Body of pancreas (tissue), 4 donors: ENCODE results near the gene BMP7. TPM values are rescaled to one million over a fixed set of nuclear protein-coding genes. Genes with fewer than 3 reads are reported as not detected.

Experiments
- ATAC-seq: fragments of 150-250 bp; one replicate; pipeline ENCODE4 v1.9.1; 2016
- DNase-seq, 4 donors: peaks; one replicate each; pipeline ENCODE4 v3.0.0-alpha.2; 2019
- H3K27ac ChIP-seq, 4 donors: fragments of 200-600 bp; sonication (generic); 1 replicate in 3 of 4; 2 replicates in 1 of 4; pipeline versions ENCODE4 v1.5.1 to v1.6.1; 2016 to 2019; ENCODE audit warnings: mild to moderate bottlenecking in 1 of 4, mixed read lengths in 1 of 4, moderate library complexity in 1 of 4
- H3K27me3 ChIP-seq, 2 donors: fragments of 200-600 bp; sonication (generic); one replicate each; pipeline ENCODE4 v1.6.0; 2016; ENCODE audit warnings: mild to moderate bottlenecking in 1 of 2
- H3K36me3 ChIP-seq, 2 donors: fragments of 200-600 bp; sonication (generic); replicated peaks in 1 of 2; 2 replicates each; pipeline ENCODE4 v1.5.1; 2016; ENCODE audit warnings: low read depth in 2 of 2; ENCODE audit not compliant: insufficient read depth in 1 of 2
- H3K4me1 ChIP-seq: fragments of 200-600 bp; sonication (generic); one replicate; pipeline ENCODE4 v1.6.0; 2016
- H3K4me3 ChIP-seq, 2 donors: fragments of 200-600 bp; sonication (generic); 1 replicate in 1 of 2; 2 replicates in 1 of 2; pipeline ENCODE4 v1.5.1; 2016 to 2019
- H3K9me3 ChIP-seq, 3 donors: fragments of 200-600 bp; sonication (generic); 1 replicate in 2 of 3; 2 replicates in 1 of 3; pipeline ENCODE4 v1.5.1; 2016
- POLR2A ChIP-seq, 3 donors: fragments of 450-650 bp; IDR thresholded peaks; one replicate each; pipeline ENCODE4 v1.6.1; 2016; ENCODE audit warnings: antibody characterized with exemption in 3 of 3, mild to moderate bottlenecking in 2 of 3
- WGBS, 2 donors: methylation state at CpG; one replicate each; pipeline ENCODE4 v1.1.5; 2017; 5-methylcytosine and 5-hydroxymethylcytosine counted together
- intact Hi-C: fragments of 100-400 bp; cut with DNase I; formaldehyde crosslinking; loops from one replicate; pipeline ENCODE4 v1.15.1; 2023
- total RNA-seq, 2 donors: library from RNA; depleted of rRNA; stranded (reverse); fragments of >200 nt; gene quantifications; one replicate each; pipeline ENCODE4 v1.1.0, GENCODE V29; 2016
- TF ChIP-seq, protein P1 (sequence below), 7 experiments: fragments of 450-650 bp in 4 of 7; fragments of 200-600 bp in 3 of 7; sonication (generic) in 3 of 7; IDR thresholded peaks; one replicate each; pipeline ENCODE4 v1.5.1; 2016 to 2019; ENCODE audit warnings: antibody characterized with exemption in 7 of 7

BMP7 gene
- total RNA-seq, 2 donors from 2014 or later: 4.2 TPM; not detected in 1

DNA sequence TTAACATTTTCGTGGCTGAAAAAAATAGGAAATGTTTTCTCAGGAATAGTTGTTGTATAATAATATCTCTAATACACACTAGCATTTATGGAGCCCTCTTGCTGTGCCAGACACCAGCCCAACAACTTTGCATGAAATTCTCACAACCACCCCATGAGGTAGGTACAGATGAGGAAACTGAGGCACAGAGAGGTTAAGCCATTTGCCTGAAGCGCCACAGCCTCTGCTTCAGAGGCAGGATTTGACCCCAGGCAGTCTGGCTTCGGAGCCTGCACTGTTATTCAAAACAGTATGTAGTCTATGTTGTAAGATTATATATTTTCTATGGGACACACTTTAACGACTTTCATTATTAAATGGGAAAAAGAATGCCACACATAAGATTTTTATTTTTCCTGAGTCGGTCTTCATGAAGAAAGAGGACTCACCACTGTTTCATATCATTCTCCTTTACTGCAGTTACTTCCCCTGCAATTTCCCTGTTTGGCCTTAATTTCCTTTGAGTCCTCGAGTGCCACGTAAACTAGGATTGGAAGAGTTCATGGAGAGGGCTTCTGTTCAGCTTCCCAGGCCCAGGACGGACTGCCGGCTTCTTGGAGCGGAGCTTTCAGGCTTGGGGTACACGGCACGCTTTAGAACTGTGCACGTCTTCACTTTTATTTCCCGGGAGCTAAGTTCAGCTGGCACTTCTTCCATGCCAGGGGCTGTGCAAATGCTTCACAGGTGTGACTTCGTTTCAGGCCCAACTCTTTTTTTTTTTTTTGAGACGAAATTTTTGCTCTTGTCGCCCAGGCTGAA is 128.0 kb downstream of the BMP7 start:
- ATAC-seq (no peak), DNase-seq (no peak)
- Histone ChIP-seq H3K36me3 (no peaks in the 10 kb centered on the region), H3K9me3 (no peaks in the 10 kb centered on the region), H3K27me3 (no peaks in the 10 kb centered on the region), H3K27ac (no peak overlapping the region), H3K4me1 (no peaks in the 10 kb centered on the region), H3K4me3 (no peak overlapping the region)
- TF ChIP-seq, protein P1, sequence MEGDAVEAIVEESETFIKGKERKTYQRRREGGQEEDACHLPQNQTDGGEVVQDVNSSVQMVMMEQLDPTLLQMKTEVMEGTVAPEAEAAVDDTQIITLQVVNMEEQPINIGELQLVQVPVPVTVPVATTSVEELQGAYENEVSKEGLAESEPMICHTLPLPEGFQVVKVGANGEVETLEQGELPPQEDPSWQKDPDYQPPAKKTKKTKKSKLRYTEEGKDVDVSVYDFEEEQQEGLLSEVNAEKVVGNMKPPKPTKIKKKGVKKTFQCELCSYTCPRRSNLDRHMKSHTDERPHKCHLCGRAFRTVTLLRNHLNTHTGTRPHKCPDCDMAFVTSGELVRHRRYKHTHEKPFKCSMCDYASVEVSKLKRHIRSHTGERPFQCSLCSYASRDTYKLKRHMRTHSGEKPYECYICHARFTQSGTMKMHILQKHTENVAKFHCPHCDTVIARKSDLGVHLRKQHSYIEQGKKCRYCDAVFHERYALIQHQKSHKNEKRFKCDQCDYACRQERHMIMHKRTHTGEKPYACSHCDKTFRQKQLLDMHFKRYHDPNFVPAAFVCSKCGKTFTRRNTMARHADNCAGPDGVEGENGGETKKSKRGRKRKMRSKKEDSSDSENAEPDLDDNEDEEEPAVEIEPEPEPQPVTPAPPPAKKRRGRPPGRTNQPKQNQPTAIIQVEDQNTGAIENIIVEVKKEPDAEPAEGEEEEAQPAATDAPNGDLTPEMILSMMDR (IDR thresholded peaks at IDR 0.05): no peak
- TF ChIP-seq POLR2A (IDR thresholded peaks at IDR 0.05): no peak
- intact Hi-C loops: no loop called here
- WGBS, 2 donors: 76 to 77% methylated on average over 17 of the region's 17 CpGs

DNA sequence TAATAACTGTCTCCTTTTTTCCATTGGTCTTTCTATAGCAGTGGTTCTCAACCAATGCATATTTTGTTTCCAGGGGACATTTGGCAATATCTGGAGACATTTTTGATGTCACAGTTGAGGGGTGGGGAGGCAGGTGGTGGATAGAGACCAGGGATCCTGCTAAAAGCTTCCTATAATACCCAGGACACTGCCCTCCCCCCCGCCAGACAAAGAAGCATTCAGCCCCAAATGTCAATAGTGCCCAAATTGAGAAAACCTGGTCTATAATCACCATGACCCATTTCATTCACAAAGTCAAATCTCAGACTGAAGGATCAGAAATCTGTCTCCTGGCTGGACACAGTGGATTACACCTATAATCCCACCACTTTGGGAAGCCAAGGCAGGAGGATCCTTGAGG is 128.8 kb downstream of the BMP7 start:
- no peak overlapping the region for H3K27ac ChIP-seq
- WGBS, 2 donors: 80 to 86% methylated on average over 1 of the region's 1 CpG
- H3K27me3 ChIP-seq: no peaks in the 10 kb centered on the region
- H3K9me3 ChIP-seq: no peaks in the 10 kb centered on the region
- no peak overlapping the region for H3K4me3 ChIP-seq
- H3K36me3 ChIP-seq: no peaks in the 10 kb centered on the region
- no peaks in the 10 kb centered on the region for H3K4me1 ChIP-seq
- DNase-seq (no peak), ATAC-seq (no peak)
- intact Hi-C loops: no loop called here
- TF ChIP-seq POLR2A (IDR thresholded peaks at IDR 0.05): no peak
- TF ChIP-seq, protein P1 (IDR thresholded peaks at IDR 0.05): no peak

DNA sequence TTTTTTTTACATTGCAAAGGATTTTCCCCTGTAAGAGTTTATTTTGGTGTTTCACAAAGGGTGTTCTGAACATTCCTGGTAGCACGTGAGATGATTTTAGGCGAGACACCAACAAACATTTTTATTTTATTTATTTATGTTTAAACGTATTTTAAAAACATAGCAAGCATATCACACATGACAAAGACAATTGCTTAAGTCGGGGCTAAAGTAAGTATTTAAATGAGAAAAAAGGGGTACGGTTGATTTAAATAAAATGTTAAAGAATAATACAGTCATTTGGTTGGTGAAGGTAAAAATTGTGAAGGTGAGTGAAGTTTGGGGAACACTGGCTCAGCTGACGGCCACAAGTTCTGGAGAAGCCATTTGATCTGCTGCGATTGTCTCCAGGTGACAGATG is 129.7 kb downstream of the BMP7 start:
- no peaks in the 10 kb centered on the region for H3K4me1 ChIP-seq
- no peaks in the 10 kb centered on the region for H3K9me3 ChIP-seq
- 64 to 66% methylated on average over 7 of the region's 7 CpGs for WGBS, 2 donors
- ATAC-seq (no peak), DNase-seq (no peak)
- no peak overlapping the region for H3K4me3 ChIP-seq
- no peaks in the 10 kb centered on the region for H3K36me3 ChIP-seq
- intact Hi-C loops: no loop called here
- H3K27ac ChIP-seq: no peak overlapping the region
- TF ChIP-seq POLR2A (IDR thresholded peaks at IDR 0.05): no peak
- no peaks in the 10 kb centered on the region for H3K27me3 ChIP-seq

DNA sequence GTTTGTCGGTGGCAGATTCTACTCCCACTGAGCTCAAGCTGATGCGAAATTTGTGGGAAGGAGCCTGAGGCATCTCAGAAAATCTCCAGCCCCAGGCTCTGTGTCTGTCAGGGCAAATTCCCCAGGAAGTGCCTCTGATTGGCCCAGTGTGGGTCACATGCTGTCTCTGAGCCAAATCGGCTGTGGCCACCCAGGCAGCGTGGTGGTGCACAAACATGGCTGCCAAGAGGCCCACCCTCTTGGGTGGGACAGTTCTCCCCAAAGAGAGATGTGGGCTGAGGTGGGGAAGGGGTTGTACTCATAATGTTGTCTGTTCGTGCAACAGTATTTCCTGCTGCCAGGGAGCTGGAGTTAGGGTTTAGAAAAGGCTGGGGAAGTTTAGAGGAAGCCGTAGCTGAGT is 130.6 kb downstream of the BMP7 start:
- ATAC-seq: no peak
- no peaks in the 10 kb centered on the region for H3K9me3 ChIP-seq
- H3K4me3 ChIP-seq: no peak overlapping the region
- H3K4me1 ChIP-seq: no peaks in the 10 kb centered on the region
- H3K27ac ChIP-seq: no peak overlapping the region
- H3K27me3 ChIP-seq: no peaks in the 10 kb centered on the region
- DNase-seq: no peak
- no peak for TF ChIP-seq POLR2A (IDR thresholded peaks at IDR 0.05)
- TF ChIP-seq, protein P1 (IDR thresholded peaks at IDR 0.05): no peak
- WGBS, 2 donors: 56% methylated on average over 6 of the region's 6 CpGs
- intact Hi-C loops: no loop called here
- no peaks in the 10 kb centered on the region for H3K36me3 ChIP-seq

DNA sequence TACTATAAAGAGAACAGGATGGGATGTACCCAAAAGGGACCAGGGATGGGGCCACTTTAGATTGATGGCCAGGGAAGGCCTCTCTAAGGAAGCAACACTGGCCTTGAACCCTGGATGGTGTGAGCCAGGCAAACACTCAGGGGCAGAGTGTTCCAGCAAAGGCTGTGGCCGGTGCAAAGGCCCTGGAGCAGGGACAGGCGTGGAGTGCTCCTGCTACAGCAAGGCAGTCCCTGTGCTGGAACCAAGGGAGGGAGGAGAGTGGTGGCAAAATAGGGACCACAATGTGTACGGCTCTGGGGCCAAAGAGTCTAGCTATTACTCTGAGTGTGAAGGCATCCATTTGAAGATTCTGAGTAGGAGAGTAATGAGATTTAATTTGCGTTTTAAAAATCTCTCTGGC is 131.6 kb downstream of the BMP7 start:
- Histone ChIP-seq H3K4me3 (no peak overlapping the region), H3K4me1 (no peaks in the 10 kb centered on the region), H3K27me3 (no peaks in the 10 kb centered on the region), H3K27ac (no peak overlapping the region), H3K36me3 (no peaks in the 10 kb centered on the region), H3K9me3 (no peaks in the 10 kb centered on the region)
- intact Hi-C loops: no loop called here
- TF ChIP-seq POLR2A (IDR thresholded peaks at IDR 0.05): no peak
- TF ChIP-seq, protein P1 (IDR thresholded peaks at IDR 0.05): no peak
- WGBS, 2 donors: 64 to 67% methylated on average over 4 of the region's 4 CpGs
- DNase-seq: no peak
- ATAC-seq: no peak
